Body of pancreas (tissue), 4 donors: ENCODE data around the gene ZFP91. TPM values are rescaled to one million over a fixed set of nuclear protein-coding genes. Genes with fewer than 3 reads are reported as not detected.
A peak's percentile ranks its signal among the peaks of the same experiment; 100 is the strongest.

Source experiments
- ATAC-seq: fragments of 150-250 bp; one replicate; pipeline ENCODE4 v1.9.1; 2016
- DNase-seq, 4 donors: peaks; one replicate each; pipeline ENCODE4 v3.0.0-alpha.2; 2019
- H3K27ac ChIP-seq, 4 donors: fragments of 200-600 bp; sonication (generic); 1 replicate in 3 of 4; 2 replicates in 1 of 4; pipeline versions ENCODE4 v1.5.1 to v1.6.1; 2016 to 2019; ENCODE audit warnings: mild to moderate bottlenecking in 1 of 4, mixed read lengths in 1 of 4, moderate library complexity in 1 of 4
- H3K27me3 ChIP-seq, 2 donors: fragments of 200-600 bp; sonication (generic); one replicate each; pipeline ENCODE4 v1.6.0; 2016; ENCODE audit warnings: mild to moderate bottlenecking in 1 of 2
- H3K36me3 ChIP-seq, 2 donors: fragments of 200-600 bp; sonication (generic); replicated peaks in 1 of 2; 2 replicates each; pipeline ENCODE4 v1.5.1; 2016; ENCODE audit warnings: low read depth in 2 of 2; ENCODE audit not compliant: insufficient read depth in 1 of 2
- H3K4me1 ChIP-seq: fragments of 200-600 bp; sonication (generic); one replicate; pipeline ENCODE4 v1.6.0; 2016
- H3K4me3 ChIP-seq, 2 donors: fragments of 200-600 bp; sonication (generic); 1 replicate in 1 of 2; 2 replicates in 1 of 2; pipeline ENCODE4 v1.5.1; 2016 to 2019
- H3K9me3 ChIP-seq, 3 donors: fragments of 200-600 bp; sonication (generic); 1 replicate in 2 of 3; 2 replicates in 1 of 3; pipeline ENCODE4 v1.5.1; 2016
- CTCF ChIP-seq, 7 experiments: fragments of 450-650 bp in 4 of 7; fragments of 200-600 bp in 3 of 7; sonication (generic) in 3 of 7; IDR thresholded peaks; one replicate each; pipeline ENCODE4 v1.5.1; 2016 to 2019; ENCODE audit warnings: antibody characterized with exemption in 7 of 7
- POLR2A ChIP-seq, 3 donors: fragments of 450-650 bp; IDR thresholded peaks; one replicate each; pipeline ENCODE4 v1.6.1; 2016; ENCODE audit warnings: antibody characterized with exemption in 3 of 3, mild to moderate bottlenecking in 2 of 3
- WGBS, 2 donors: methylation state at CpG; one replicate each; pipeline ENCODE4 v1.1.5; 2017; 5-methylcytosine and 5-hydroxymethylcytosine counted together
- intact Hi-C: fragments of 100-400 bp; cut with DNase I; formaldehyde crosslinking; loops from one replicate; pipeline ENCODE4 v1.15.1; 2023
- total RNA-seq, 2 donors: library from RNA; depleted of rRNA; stranded (reverse); fragments of >200 nt; gene quantifications; one replicate each; pipeline ENCODE4 v1.1.0, GENCODE V29; 2016

ZFP91 gene
- total RNA-seq, 2 donors from 2014 or later = 25.4 to 25.7 TPM

GRCh38 chr11:58622344-58622743, 43.5 kb downstream of the ZFP91 start, which contains the start of gene CNTF:
CNTF (plus strand) TSS chr11:58622665; CDS start chr11:58622753, 88 bp downstream.
- H3K36me3 ChIP-seq = peaks cover 7 to 8% of the 10 kb centered on the region in 2 donors
- no peak within 1 kb of the TSS for H3K4me3 ChIP-seq
- H3K27me3 ChIP-seq = no peaks in the 10 kb centered on the region
- WGBS, 2 donors = 60 to 65% methylated on average over 2 of the region's 2 CpGs
- TF ChIP-seq CTCF (IDR thresholded peaks at IDR 0.05) (no peak), POLR2A (IDR thresholded peaks at IDR 0.05) (no peak)
- intact Hi-C loops = no loop called here
- no peaks in the 10 kb centered on the region for H3K9me3 ChIP-seq
- peak within 1 kb of the TSS in 1 of 4 donors; percentile 5 for H3K27ac ChIP-seq
- no peak for DNase-seq
- H3K4me1 ChIP-seq = peaks cover 10% of the 10 kb centered on the region
- ATAC-seq = peak; percentile 52

GRCh38 chr11:58625086-58625485, 46.2 kb downstream of the ZFP91 start:
- Histone ChIP-seq H3K4me1 (peaks cover 14% of the 10 kb centered on the region), H3K27me3 (no peaks in the 10 kb centered on the region), H3K36me3 (peaks cover 7 to 8% of the 10 kb centered on the region in 2 donors), H3K27ac (no peak overlapping the region), H3K9me3 (no peaks in the 10 kb centered on the region), H3K4me3 (no peak overlapping the region)
- DNase-seq (no peak), ATAC-seq (no peak)
- intact Hi-C loops = no loop called here
- 98 to 100% methylated on average over 4 of the region's 4 CpGs for WGBS, 2 donors
- TF ChIP-seq CTCF (IDR thresholded peaks at IDR 0.05) (no peak), POLR2A (IDR thresholded peaks at IDR 0.05) (no peak)

GRCh38 chr11:58625826-58626460, 47.1 kb downstream of the ZFP91 start:
- intact Hi-C loops = no loop called here
- peaks cover 17% of the 10 kb centered on the region for H3K4me1 ChIP-seq
- no peak overlapping the region for H3K4me3 ChIP-seq
- H3K9me3 ChIP-seq = no peaks in the 10 kb centered on the region
- no peaks in the 10 kb centered on the region for H3K27me3 ChIP-seq
- TF ChIP-seq CTCF (IDR thresholded peaks at IDR 0.05) = no peak
- TF ChIP-seq POLR2A (IDR thresholded peaks at IDR 0.05) = no peak
- DNase-seq = no peak
- WGBS, 2 donors = 82 to 85% methylated on average over 4 of the region's 4 CpGs
- H3K36me3 ChIP-seq = peaks cover 7 to 8% of the 10 kb centered on the region in 2 donors
- H3K27ac ChIP-seq = no peak overlapping the region
- no peak for ATAC-seq

- Histone ChIP-seq H3K4me3 (no peak overlapping the region), H3K27ac (peak overlapping the region in 1 of 4 donors; percentile 17), H3K36me3 (peaks cover 7 to 8% of the 10 kb centered on the region in 2 donors), H3K9me3 (no peaks in the 10 kb centered on the region), H3K27me3 (no peaks in the 10 kb centered on the region), H3K4me1 (peaks cover 28% of the 10 kb centered on the region)
- TF ChIP-seq CTCF (IDR thresholded peaks at IDR 0.05) (no peak), POLR2A (IDR thresholded peaks at IDR 0.05) (no peak)
- DNase-seq = no peak
- 79 to 81% methylated on average over 4 of the region's 4 CpGs for WGBS, 2 donors
- intact Hi-C loops = no loop called here
- ATAC-seq = no peak
Measured at GRCh38 chr11:58626934-58627483, 48.1 kb downstream of the ZFP91 start.
